HepG2 (cell line): ENCODE results near the gene BYSL. TPM values are rescaled to one million over a fixed set of nuclear protein-coding genes. Genes with fewer than 3 reads are reported as not detected.

ENCODE experiments used
- CC2D1A ChIP-seq: sonication (generic); formaldehyde crosslinking; IDR thresholded peaks from 2 replicates; pipeline ENCODE4 v1.8.1; 2023; ENCODE audit warnings: mild to moderate bottlenecking, missing genetic modification reagents
- FOXP1 ChIP-seq, 2 experiments: fragments of 450-650 bp in 1 of 2; IDR thresholded peaks; 2 replicates each; pipeline ENCODE4 v1.6.1; 2017 to 2018; ENCODE audit warnings: antibody characterized with exemption in 1 of 2
- HMGXB3 ChIP-seq: sonication (generic); formaldehyde crosslinking; IDR thresholded peaks from 2 replicates; pipeline ENCODE4 v1.4.0; 2020; ENCODE audit warnings: missing genetic modification reagents, borderline replicate concordance
- KMT2A ChIP-seq: sonication (generic); formaldehyde crosslinking; IDR thresholded peaks from 2 replicates; pipeline ENCODE4 v1.4.0; 2020; ENCODE audit warnings: missing genetic modification reagents
- MAZ ChIP-seq, 2 experiments: sonication (generic) in 1 of 2; formaldehyde crosslinking in 1 of 2; IDR thresholded peaks; 2 replicates each; pipeline versions ENCODE4 v1.5.0 to v1.6.1; 2012 to 2020; ENCODE audit warnings: low read depth in 2 of 2, mild to moderate bottlenecking in 2 of 2, borderline replicate concordance in 1 of 2, improper control_type of control experiment in 1 of 2, low read length in 1 of 2, missing genetic modification reagents in 1 of 2, moderate library complexity in 1 of 2
- MIER3 ChIP-seq: IDR thresholded peaks from 2 replicates; pipeline ENCODE4 v1.6.1; 2016; ENCODE audit warnings: missing compliant biosample characterization, borderline replicate concordance
- NAIF1 ChIP-seq: sonication (generic); formaldehyde crosslinking; IDR thresholded peaks from 2 replicates; pipeline ENCODE4 v1.5.0; 2020; ENCODE audit warnings: mild to moderate bottlenecking, missing genetic modification reagents, borderline replicate concordance
- NFE2L1 ChIP-seq: sonication (generic); formaldehyde crosslinking; IDR thresholded peaks from 2 replicates; pipeline ENCODE4 v1.4.0; 2020; ENCODE audit warnings: missing genetic modification reagents, mild to moderate bottlenecking, borderline replicate concordance
- NR3C1 ChIP-seq: sonication (generic); formaldehyde crosslinking; IDR thresholded peaks from 2 replicates; pipeline ENCODE4 v1.4.0; 2020; ENCODE audit warnings: missing genetic modification reagents
- ZBTB20 ChIP-seq: sonication (generic); formaldehyde crosslinking; IDR thresholded peaks from 2 replicates; pipeline ENCODE4 v1.8.1; 2023; ENCODE audit warnings: missing genetic modification reagents, low read depth, mild to moderate bottlenecking, borderline replicate concordance
- ZBTB26 ChIP-seq: IDR thresholded peaks from 2 replicates; pipeline ENCODE4 v1.6.1; 2016; ENCODE audit warnings: missing compliant biosample characterization, missing genetic modification reagents, borderline replicate concordance
- ZNF496 ChIP-seq: sonication (generic); formaldehyde crosslinking; IDR thresholded peaks from 2 replicates; pipeline ENCODE4 v1.8.1; 2023; ENCODE audit warnings: mild to moderate bottlenecking, moderate library complexity, missing genetic modification reagents; ENCODE audit not compliant: insufficient replicate concordance
- ZNF549 ChIP-seq: sonication (generic); formaldehyde crosslinking; IDR thresholded peaks from 2 replicates; pipeline ENCODE4 v1.5.0; 2020; ENCODE audit warnings: missing genetic modification reagents
- ZNF562 ChIP-seq: sonication (generic); formaldehyde crosslinking; IDR thresholded peaks from 2 replicates; pipeline ENCODE4 v1.8.0; 2022; ENCODE audit warnings: missing genetic modification reagents, borderline replicate concordance
- ZNF639 ChIP-seq: conservative IDR thresholded peaks from 2 replicates; pipeline ENCODE4 v1.6.1; 2018; ENCODE audit warnings: missing genetic modification reagents
- ZNF672 ChIP-seq: sonication (generic); formaldehyde crosslinking; IDR thresholded peaks from 2 replicates; pipeline ENCODE4 v1.8.1; 2022; ENCODE audit warnings: missing genetic modification reagents
- ZUFSP ChIP-seq: sonication (generic); formaldehyde crosslinking; IDR thresholded peaks from 2 replicates; pipeline ENCODE4 v1.9.0; 2021; ENCODE audit warnings: missing genetic modification reagents, mild to moderate bottlenecking, borderline replicate concordance
- polyA plus RNA-seq, 8 experiments: library from polyadenylated mRNA; depleted of rRNA in 3 of 8; stranded (reverse) in 7 of 8; unstranded in 1 of 8; fragments of >200 nt; fragmentation: Illumina TruSeq in 4 of 8; extraction: Trizol in 4 of 8; gene quantifications; 2 replicates each; pipeline versions ENCODE4 v1.2.1 to v1.2.3, GENCODE V29; 2011 to 2016; ENCODE audit warnings: low read depth in 4 of 8, missing spikeins in 1 of 8, mixed read lengths in 1 of 8; ENCODE audit not compliant: insufficient read depth in 1 of 8
- total RNA-seq, 5 experiments: library from RNA; depleted of rRNA; stranded (reverse); fragments of >200 nt; fragmentation: Illumina TruSeq; extraction: Trizol; gene quantifications; 2 replicates each; pipeline ENCODE4 v1.2.3, GENCODE V29; 2016; ENCODE audit warnings: low read depth in 1 of 5

Gene BYSL
- total and polyA plus RNA-seq, 2 of the 13 experiments (the other 11 are each of a cell fraction or from before 2014, with no cell fraction given), result 27.9 to 28.6 TPM

GRCh38 chr6:41941280-41942066, 20.2 kb downstream of the BYSL start, which contains the start of gene CCND3 (continued):
- peak; percentile 88 for TF ChIP-seq MAZ (IDR thresholded peaks at IDR 0.05; ENCODE audit: borderline replicate concordance, low read depth, low read length)
- TF ChIP-seq MAZ (CRISPR knock-in tag; IDR thresholded peaks at IDR 0.05; ENCODE audit: low read depth), result peak; percentile 85; the same call in 1 of the 2 replicates
- peak; percentile 38; the same call in 1 of the 2 replicates for TF ChIP-seq KMT2A
- TF ChIP-seq HMGXB3 (CRISPR knock-in tag), result no peak
- no peak for TF ChIP-seq MIER3 (CRISPR knock-in tag)
- TF ChIP-seq NAIF1, result no peak
- TF ChIP-seq ZBTB26 (CRISPR knock-in tag), result no peak; the same call in 1 of the 2 replicates
- no peak for TF ChIP-seq ZNF496 (CRISPR knock-in tag)
- no peak for TF ChIP-seq ZUFSP (CRISPR knock-in tag)
- no peak for TF ChIP-seq CC2D1A (CRISPR knock-in tag)
- no peak for TF ChIP-seq ZNF549 (CRISPR knock-in tag)
- no peak for TF ChIP-seq ZNF672 (CRISPR knock-in tag)
- no peak; the same call in 1 of the 2 replicates for TF ChIP-seq ZNF562
- no peak for TF ChIP-seq NFE2L1 (CRISPR knock-in tag)
- no peak for TF ChIP-seq NR3C1
- TF ChIP-seq FOXP1 (IDR thresholded peaks at IDR 0.05), result no peak
- TF ChIP-seq FOXP1 (CRISPR knock-in tag; IDR thresholded peaks at IDR 0.05), result no peak
- no peak for TF ChIP-seq ZBTB20 (CRISPR knock-in tag)
- TF ChIP-seq ZNF639 (CRISPR knock-in tag), result no peak
